NCI-H1930 (cell line): ENCODE measurements around the gene MYRF.

Experiments used
- DNase-seq, 2 experiments: peaks; one replicate each; lab custom pipeline; 2025; lab: John Stamatoyannopoulos, UW

Gene MYRF

GRCh38 chr11:61760946-61761345 is 8.5 kb downstream of the MYRF start:
- no peak for DNase-seq

DNA sequence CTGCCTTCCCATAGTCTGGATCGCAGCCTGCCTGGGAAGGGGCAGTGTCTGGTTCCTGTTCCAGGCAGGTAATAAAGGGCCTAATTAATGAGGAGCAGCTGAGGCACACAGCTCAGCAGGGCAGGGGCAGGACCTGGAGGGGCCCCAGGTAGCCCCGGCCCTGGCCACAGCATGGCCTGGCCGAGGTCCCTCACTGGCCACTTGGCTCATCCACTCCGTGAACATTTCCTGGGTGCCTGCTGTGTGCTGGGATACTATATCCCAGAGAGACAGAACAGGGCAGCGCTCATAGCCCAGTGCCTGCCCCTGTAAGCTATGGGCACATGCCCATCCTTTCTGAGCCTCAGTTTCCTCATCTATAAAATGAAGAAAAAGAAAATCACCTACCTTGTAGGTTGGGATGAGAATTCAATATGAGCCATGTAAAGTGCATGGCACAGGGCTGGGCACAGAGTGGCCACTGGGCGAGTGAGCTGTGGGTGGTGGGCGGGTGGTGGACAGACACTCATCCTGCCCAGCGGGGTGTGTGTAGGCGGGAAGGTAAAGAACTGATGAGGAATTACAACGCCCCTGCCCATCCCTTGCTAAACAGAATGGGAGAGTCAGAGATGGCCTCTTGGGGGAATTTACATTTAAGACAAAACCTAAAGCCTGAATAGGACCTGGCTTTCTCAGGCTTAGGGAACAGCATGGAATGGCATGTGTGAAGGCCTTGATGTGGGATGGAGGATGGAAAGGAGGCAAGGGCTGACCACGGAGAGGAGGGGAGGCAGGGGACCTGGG is 9.2 kb downstream of the MYRF start:
- no peak for DNase-seq

- no peak for DNase-seq
Observed at GRCh38 chr11:61762223-61762615, 9.8 kb downstream of the MYRF start.

GRCh38 chr11:61762798-61763197 is 10.4 kb downstream of the MYRF start:
- DNase-seq = no peak

DNA sequence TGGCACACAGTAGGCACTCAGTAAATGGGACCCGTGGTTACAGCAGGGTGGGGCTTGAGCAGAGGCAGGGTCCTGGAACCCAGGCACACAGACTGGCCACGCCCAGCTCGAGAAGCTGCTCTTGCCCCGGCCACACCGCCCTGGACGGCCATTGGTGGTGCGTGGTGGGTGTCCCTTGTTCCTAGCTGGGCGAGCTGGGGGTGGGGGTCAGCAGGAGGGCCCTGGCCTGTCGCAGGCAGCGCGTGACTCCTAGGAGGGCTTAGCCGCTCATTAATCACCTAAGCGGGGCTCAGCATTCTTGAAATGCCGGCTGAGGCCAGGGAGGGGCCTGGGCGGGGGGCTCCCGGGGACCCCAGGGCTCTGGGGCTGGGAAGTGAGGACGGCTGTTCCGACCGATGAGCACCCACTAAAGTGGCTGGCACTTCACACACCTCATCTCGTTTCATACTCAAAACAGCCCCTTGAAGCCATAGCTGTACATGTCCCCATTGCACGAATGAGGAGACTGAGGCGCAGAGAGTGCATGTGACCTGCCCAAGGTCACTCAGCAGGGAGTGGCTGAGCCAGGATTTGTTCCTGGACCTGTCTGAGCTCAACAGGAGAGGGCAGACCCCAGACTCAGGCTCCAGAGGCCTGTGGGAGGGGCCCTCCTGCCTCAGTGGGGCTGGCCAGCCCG is 11.6 kb downstream of the MYRF start:
- DNase-seq = no peak

DNA sequence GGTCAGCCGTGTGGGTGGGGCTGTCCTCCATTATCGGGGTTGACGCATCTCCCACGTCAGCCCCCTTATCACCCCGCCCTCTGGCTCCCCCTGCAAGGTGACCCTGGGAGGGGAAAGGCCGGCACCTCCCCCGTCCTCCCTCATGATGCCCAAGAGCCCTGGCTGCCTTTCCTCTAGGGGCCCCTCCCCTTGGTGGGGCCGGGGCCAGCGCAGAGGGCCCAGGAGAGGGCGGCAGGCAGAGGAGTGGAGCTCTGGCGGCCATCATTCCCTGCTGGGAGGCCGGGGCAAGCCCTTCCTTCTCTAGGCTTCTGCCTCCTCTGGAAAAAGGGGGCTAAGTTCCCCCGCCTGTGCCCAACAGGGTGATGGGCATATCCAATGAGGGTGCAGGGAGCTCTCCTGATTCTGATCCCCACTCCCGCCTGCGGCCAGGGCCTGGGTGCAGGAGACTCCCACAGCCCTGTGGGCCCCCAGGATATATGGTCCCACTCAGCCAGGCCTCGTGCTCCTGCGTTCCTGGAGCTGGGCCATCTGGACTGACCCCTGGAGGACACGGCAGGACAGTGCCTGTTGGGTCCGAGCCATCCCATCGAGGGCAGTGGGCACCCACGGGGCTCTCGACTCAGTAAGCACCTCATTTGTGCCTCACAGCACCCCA is 12.3 kb downstream of the MYRF start:
- DNase-seq = no peak

GRCh38 chr11:61765550-61766253 is 13.3 kb downstream of the MYRF start:
- DNase-seq = no peak

DNA sequence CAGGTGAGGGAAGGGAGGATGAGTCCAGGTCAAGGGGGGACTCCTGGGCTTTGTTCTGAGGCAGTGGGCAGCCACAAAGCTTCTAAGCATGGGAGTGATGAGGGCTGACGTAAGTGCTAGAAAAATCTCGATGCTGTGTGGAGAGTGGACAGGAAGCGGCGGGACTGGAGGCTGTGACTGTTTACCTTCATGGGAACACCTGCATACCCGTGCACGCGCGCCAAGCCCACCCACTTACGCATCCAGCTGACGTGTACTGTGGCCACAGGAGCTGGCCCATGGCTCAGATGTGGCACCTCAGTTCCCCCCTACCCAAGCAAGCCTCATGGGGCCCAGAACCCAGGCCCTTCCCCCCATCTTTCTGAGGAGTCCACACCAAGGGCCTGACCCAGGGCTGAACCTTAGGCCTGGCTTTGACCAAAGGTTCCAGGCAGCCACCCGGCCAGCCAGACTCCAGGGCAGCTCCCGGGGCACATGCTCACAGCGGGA is 14.0 kb downstream of the MYRF start:
- DNase-seq = no peak

DNA sequence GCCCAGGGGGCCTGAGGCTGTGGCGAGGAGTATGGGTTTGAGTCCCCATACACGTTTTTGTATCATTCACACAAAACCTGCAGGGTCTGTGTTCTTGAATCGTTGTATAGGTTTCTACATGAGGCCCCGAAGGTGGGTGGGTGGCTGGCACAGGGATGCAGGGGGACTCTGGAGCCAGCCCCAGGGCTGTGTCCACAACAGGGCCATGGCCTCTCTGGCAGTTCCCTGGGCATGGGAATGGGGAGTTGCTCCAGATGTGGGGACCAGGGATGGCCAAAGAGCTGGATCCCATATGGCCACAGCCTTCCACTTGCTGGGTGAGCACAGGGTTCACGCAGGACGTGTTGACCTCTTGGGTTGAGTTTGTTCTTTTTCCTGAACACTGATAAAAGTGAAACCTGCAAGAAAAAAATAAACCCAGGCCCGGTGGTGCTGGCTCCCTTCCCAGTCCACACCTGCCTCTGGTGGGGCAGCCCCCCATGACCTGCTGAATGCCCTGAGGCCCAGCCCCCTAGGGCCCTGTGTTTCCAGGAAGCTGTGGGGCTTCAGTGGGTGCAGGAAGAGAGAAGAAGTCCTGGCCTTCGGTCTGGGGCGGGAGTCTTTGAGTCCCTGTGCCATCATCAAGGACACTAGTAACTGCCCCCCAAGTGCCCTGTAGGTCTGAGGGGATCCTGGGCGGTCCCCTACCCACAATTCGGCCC is 16.1 kb downstream of the MYRF start:
- DNase-seq = no peak

DNA sequence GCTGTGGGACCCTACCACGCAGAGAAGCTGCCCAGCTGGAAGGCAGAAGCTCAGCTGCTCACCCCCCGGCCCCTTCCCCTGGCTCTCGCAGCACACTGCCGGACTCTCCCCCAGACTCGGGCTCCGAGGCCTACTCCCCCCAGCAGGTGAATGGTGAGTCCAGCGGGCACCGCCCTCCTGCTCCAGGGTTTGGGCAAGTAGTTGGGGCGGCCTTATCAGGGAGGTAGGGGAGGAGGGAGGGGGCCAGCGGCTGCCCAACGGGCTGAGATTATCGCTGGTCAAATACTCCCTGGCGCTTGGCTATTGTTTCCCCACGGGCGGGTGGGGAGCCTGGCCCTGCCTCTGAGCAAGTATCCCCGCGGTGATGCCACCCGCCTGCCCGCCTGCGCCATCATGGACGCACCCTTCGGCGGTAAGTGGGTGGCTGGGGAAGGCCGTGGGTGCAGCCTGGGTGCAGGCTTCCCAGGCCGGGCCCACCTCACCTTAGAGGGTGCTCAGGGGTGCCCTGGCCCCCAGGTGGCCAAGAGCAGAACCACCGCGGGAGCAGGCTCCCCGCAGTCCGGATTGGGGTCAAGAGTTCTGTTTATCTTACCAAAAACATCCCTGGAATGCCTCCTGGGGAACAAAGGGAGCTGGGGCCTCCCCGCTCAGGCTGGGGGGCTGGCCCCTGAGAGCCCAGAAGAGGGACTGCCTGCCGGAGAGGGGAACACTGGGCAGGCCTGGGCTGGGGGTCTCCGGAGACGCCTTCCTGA is 16.9 kb downstream of the MYRF start:
- DNase-seq = no peak

DNA sequence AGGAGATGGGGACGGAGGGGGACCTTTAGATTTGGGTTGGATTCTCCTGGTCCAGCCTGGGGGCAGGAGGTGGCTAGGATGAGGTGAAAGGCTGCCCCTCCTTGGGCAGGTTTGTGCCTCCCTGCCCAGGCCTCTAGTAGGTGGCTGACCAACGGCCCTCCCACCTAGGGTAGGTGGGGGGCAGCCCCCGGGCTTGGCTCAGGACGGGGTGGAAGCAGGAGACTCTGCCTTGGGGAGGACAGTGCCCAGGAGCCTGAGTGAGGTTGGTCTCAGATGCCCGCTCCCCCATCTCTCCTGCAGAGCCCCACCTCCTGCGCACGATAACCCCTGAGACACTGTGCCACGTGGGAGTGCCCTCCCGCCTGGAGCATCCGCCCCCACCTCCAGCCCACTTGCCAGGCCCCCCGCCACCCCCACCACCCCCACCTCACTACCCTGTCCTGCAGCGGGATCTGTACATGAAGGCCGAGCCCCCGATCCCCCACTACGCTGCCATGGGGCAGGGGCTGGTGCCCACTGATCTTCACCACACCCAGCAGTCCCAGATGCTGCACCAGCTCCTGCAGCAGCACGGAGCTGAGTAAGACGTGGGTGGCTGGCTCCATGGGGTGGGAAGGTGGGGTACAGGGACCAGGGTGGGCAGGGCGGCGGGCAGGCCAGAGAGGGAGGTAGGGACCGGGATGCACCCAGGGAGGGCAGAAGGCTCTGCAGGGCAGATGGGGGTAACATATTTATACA is 17.7 kb downstream of the MYRF start:
- DNase-seq = no peak

GRCh38 chr11:61771195-61771894 is 18.9 kb downstream of the MYRF start:
- DNase-seq = no peak

- DNase-seq = no peak
Observed at GRCh38 chr11:61771985-61772455, 19.6 kb downstream of the MYRF start.

DNA sequence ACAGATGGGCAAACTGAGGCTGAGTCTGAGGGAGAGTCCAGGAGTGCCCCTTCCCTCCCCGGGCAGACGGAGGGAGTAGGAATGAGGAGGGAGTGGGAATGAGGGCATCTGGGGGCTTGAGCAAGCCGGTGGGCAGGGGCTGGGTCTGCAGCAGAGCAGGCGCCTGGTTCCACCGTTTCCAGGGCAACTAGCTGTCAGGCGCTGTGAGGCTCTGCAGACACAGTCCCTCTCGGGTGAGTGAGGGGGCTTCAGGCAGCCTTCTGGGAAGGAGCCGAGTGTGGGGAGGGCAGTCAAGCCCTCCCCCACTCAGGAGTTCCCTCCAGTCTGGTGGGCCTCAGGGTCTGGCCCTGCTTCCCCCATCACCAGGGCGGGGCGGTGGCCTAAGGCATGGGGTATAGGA is 20.9 kb downstream of the MYRF start:
- DNase-seq = no peak

- DNase-seq = no peak
Observed at GRCh38 chr11:61773809-61774208, 21.4 kb downstream of the MYRF start.

GRCh38 chr11:61774411-61774810 is 22.0 kb downstream of the MYRF start:
- DNase-seq = no peak

DNA sequence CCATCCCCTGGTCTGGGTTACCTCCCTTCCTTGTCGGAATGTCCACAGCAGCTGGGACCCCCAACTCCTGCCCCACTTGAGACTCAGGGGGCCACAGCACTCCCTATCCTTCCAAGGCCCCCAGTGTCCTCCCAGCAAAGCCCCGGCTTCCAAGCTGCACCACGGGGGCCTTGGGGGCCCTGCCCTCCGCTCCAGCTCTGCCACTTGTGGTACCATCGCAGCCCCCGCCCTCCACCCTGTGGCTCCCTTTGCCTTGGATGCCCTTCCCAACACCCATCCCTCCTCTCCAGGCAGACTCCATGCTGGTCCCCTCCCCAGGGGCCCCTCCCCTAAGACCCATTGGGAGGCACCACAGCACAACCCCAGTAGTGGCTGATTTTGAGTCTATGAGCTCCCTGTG is 22.7 kb downstream of the MYRF start:
- no peak for DNase-seq

DNA sequence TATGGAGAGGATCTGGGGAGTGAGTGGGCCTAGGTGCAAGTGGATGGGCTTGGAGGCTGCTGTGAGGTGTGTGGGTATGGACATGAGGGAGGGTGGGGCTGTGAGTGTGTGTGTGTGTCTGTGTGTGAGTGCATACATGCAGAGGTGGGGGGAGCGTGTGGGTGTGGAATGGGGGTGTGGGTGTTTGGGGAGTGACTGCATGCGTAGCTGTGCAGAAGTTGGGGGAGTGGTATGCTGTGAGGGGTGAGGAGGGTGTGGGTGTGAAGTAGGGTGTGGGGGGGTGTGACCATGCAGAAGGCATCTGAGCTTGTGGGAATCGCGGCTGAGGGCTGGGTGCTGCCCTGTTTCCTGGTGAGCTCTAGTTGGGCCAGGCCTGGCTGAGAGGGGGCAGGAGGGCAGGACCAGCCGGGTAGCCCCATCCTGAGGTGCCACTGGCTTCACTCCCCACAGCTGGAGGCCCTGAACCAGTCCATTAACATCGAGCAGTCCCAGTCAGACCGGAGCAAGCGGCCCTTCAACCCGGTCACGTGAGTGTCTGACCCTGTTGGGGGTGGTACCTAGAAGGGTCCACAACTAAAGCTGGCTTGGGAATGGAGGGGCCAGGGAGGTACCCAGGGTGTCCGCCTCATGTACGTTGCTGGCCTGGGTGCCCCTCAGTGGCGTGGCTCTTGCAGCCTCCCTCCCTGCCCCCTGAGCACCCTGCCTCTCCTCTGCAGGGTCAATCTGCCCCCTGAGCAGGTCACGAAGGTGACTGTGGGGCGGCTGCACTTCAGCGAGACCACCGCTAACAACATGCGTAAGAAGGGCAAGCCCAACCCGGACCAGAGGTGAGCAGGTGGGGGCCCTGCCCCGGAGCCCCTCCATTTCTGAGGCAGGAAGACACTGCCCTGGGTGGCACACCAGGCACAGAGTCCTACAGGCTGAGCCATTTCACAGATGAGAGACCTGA is 23.4 kb downstream of the MYRF start:
- no peak for DNase-seq
